Liver (tissue), 9 donors: Measurements from ENCODE around the gene WDR1. TPM values are rescaled to one million over a fixed set of nuclear protein-coding genes. Genes with fewer than 3 reads are reported as not detected.

Source experiments
- DNase-seq: peaks from one replicate; pipeline ENCODE4 v3.0.0-alpha.2; 2017; ENCODE audit warnings: low spot score
- H3K27ac ChIP-seq, 2 donors: one replicate each; pipeline ENCODE4 v1.7.0; 2013; ENCODE audit warnings: inconsistent platforms in 2 of 2, low read length in 2 of 2, control low read depth in 1 of 2, low read depth in 1 of 2, mild to moderate bottlenecking in 1 of 2
- H3K27me3 ChIP-seq, 4 donors: one replicate each; pipeline versions ENCODE4 v1.6.1 to v1.7.0; 2013; ENCODE audit warnings: low read length in 3 of 4, inconsistent platforms in 1 of 4, mild to moderate bottlenecking in 1 of 4, moderate library complexity in 1 of 4; ENCODE audit not compliant: control insufficient read depth in 4 of 4, insufficient read depth in 4 of 4
- H3K36me3 ChIP-seq, 4 donors: one replicate each; pipeline versions ENCODE4 v1.6.1 to v1.7.0; 2013; ENCODE audit warnings: low read length in 3 of 4, mild to moderate bottlenecking in 3 of 4, low read depth in 1 of 4, moderate library complexity in 1 of 4; ENCODE audit not compliant: control insufficient read depth in 4 of 4, insufficient read depth in 3 of 4
- H3K4me1 ChIP-seq, 4 donors: one replicate each; pipeline versions ENCODE4 v1.6.1 to v1.7.0; 2013; ENCODE audit warnings: low read length in 3 of 4, mild to moderate bottlenecking in 3 of 4, moderate library complexity in 1 of 4; ENCODE audit not compliant: control insufficient read depth in 4 of 4, insufficient read depth in 4 of 4
- H3K4me3 ChIP-seq, 3 donors: one replicate each; pipeline versions ENCODE4 v1.6.1 to v1.7.0; 2013; ENCODE audit warnings: low read length in 3 of 3, control low read depth in 1 of 3, low read depth in 1 of 3, mild to moderate bottlenecking in 1 of 3
- H3K9ac ChIP-seq, 2 donors: one replicate each; pipeline ENCODE4 v1.7.0; 2013; ENCODE audit warnings: low read length in 2 of 2, mild to moderate bottlenecking in 2 of 2, moderate library complexity in 2 of 2, control low read depth in 1 of 2, low read depth in 1 of 2
- H3K9me3 ChIP-seq, 4 donors: one replicate each; pipeline versions ENCODE4 v1.6.1 to v1.7.0; 2013; ENCODE audit warnings: low read length in 3 of 4; ENCODE audit not compliant: control insufficient read depth in 4 of 4
- ATF3 ChIP-seq: IDR thresholded peaks from 2 replicates; pipeline ENCODE4 v1.6.1; 2016; ENCODE audit warnings: antibody characterized with exemption
- CTCF ChIP-seq: fragments of 150-350 bp; IDR thresholded peaks from 2 replicates; pipeline ENCODE4 v1.5.1; 2017; ENCODE audit warnings: improper control_type of control experiment, low read depth, low read length; ENCODE audit not compliant: missing input control
- EGR1 ChIP-seq, 2 donors: IDR thresholded peaks; 2 replicates each; pipeline ENCODE4 v1.6.1; 2016 to 2018; ENCODE audit warnings: antibody characterized with exemption in 2 of 2, low read depth in 2 of 2
- FOXA1 ChIP-seq: IDR thresholded peaks from 2 replicates; pipeline ENCODE4 v1.6.1; 2016; ENCODE audit warnings: antibody characterized with exemption
- FOXA2 ChIP-seq: IDR thresholded peaks from 2 replicates; pipeline ENCODE4 v1.6.1; 2016; ENCODE audit warnings: antibody characterized with exemption
- GABPA ChIP-seq, 2 donors: IDR thresholded peaks in 1 of 2; conservative IDR thresholded peaks in 1 of 2; 2 replicates each; pipeline ENCODE4 v1.6.1; 2016; ENCODE audit warnings: antibody characterized with exemption in 2 of 2, mild to moderate bottlenecking in 1 of 2, moderate library complexity in 1 of 2
- HNF4A ChIP-seq, 2 donors: conservative IDR thresholded peaks; 2 replicates each; pipeline ENCODE4 v1.6.1; 2016; ENCODE audit warnings: antibody characterized with exemption in 2 of 2, mild to moderate bottlenecking in 2 of 2
- HNF4G ChIP-seq: IDR thresholded peaks from 2 replicates; pipeline ENCODE4 v1.6.1; 2016; ENCODE audit warnings: antibody characterized with exemption
- JUND ChIP-seq, 2 donors: IDR thresholded peaks; 2 replicates each; pipeline ENCODE4 v1.6.1; 2016; ENCODE audit warnings: antibody characterized with exemption in 2 of 2
- MAX ChIP-seq: IDR thresholded peaks from 2 replicates; pipeline ENCODE4 v1.6.1; 2016; ENCODE audit warnings: antibody characterized with exemption
- NR2F2 ChIP-seq: IDR thresholded peaks from 2 replicates; pipeline ENCODE4 v1.6.1; 2016; ENCODE audit warnings: antibody characterized with exemption
- RAD21 ChIP-seq, 2 donors: IDR thresholded peaks; 2 replicates each; pipeline ENCODE4 v1.6.1; 2016; ENCODE audit warnings: antibody characterized with exemption in 2 of 2, mild to moderate bottlenecking in 2 of 2
- REST ChIP-seq: IDR thresholded peaks from 2 replicates; pipeline ENCODE4 v1.6.1; 2016; ENCODE audit warnings: antibody characterized with exemption, mild to moderate bottlenecking
- RXRA ChIP-seq, 2 donors: IDR thresholded peaks; 2 replicates each; pipeline ENCODE4 v1.6.1; 2017 to 2018; ENCODE audit warnings: antibody characterized with exemption in 2 of 2, mild to moderate bottlenecking in 1 of 2
- SP1 ChIP-seq: IDR thresholded peaks from 2 replicates; pipeline ENCODE4 v1.6.1; 2018; ENCODE audit warnings: antibody characterized with exemption, mild to moderate bottlenecking
- TAF1 ChIP-seq: conservative IDR thresholded peaks from 2 replicates; pipeline ENCODE4 v1.6.1; 2016; ENCODE audit warnings: antibody characterized with exemption, mild to moderate bottlenecking
- YY1 ChIP-seq: IDR thresholded peaks from 2 replicates; pipeline ENCODE4 v1.6.1; 2016; ENCODE audit warnings: antibody characterized with exemption, mild to moderate bottlenecking
- ZBTB33 ChIP-seq: IDR thresholded peaks from 2 replicates; pipeline ENCODE4 v1.6.1; 2016; ENCODE audit warnings: antibody characterized with exemption
- WGBS: extraction: QIAGEN DNeasy Blood & Tissue Kit; methylation state at CpG from one replicate; pipeline ENCODE4 v1.1.7; 2013; 5-methylcytosine and 5-hydroxymethylcytosine counted together
- polyA plus RNA-seq, 2 donors: library from polyadenylated mRNA; stranded (reverse) in 1 of 2; unstranded in 1 of 2; fragments of 200-250 nt in 1 of 2; fragments of >200 nt in 1 of 2; fragmentation: Nextera tagmentation in 1 of 2; extraction: Ambion mirVana in 1 of 2; gene quantifications; one replicate each; pipeline versions ENCODE4 v1.2.1 to v1.2.3, GENCODE V29; 2013 to 2015
- total RNA-seq, 2 donors: library from RNA; depleted of rRNA; stranded (reverse); fragments of >200 nt; gene quantifications; one replicate each; pipeline ENCODE4 v1.2.3, GENCODE V29; 2014
- donor health status: healthy.
- donor health status: healthy.
- donor health status: healthy.
- donor health status: healthy.
- donor health status: healthy.

The WDR1 gene
- total and polyA plus RNA-seq, 4 donors: 31.1 to 97.4 (median 65.7) TPM

- Histone ChIP-seq H3K27ac (no peak overlapping the region), H3K36me3 (peaks cover 15 to 77% (median 49%) of the 10 kb centered on the region in 4 donors), H3K27me3 (no peaks in the 10 kb centered on the region), H3K4me1 (peaks cover 3 to 18% (median 9%) of the 10 kb centered on the region in 4 donors), H3K9me3 (no peaks in the 10 kb centered on the region), H3K4me3 (no peak overlapping the region), H3K9ac (no peak overlapping the region)
- no peak for DNase-seq
- whole genome bisulfite sequencing: 87% methylated on average over 13 of the region's 13 CpGs
- TF ChIP-seq FOXA1: no peak
- no peak for TF ChIP-seq ZBTB33
- TF ChIP-seq REST: no peak
- TF ChIP-seq CTCF: no peak
- TF ChIP-seq RXRA (IDR thresholded peaks at IDR 0.05): no peak
- TF ChIP-seq NR2F2: no peak
- no peak for TF ChIP-seq JUND (IDR thresholded peaks at IDR 0.05)
- no peak for TF ChIP-seq HNF4A (conservative IDR thresholded peaks at IDR 0.05)
- no peak for TF ChIP-seq EGR1 (IDR thresholded peaks at IDR 0.05; ENCODE audit: low read depth in 2 of 2)
- TF ChIP-seq MAX: no peak
- no peak for TF ChIP-seq GABPA (IDR thresholded peaks at IDR 0.05 in 1 of 2, conservative IDR thresholded peaks at IDR 0.05 in 1 of 2)
- TF ChIP-seq RAD21 (IDR thresholded peaks at IDR 0.05): no peak
- TF ChIP-seq YY1: no peak
- TF ChIP-seq TAF1: no peak
- TF ChIP-seq FOXA2: no peak
- no peak for TF ChIP-seq SP1
- TF ChIP-seq HNF4G: no peak
- TF ChIP-seq ATF3: no peak
Observed at GRCh38 chr4:10095296-10095991, 21.2 kb downstream of the WDR1 start.
